KOPT-K1 (cell line): Measurements from ENCODE around the gene MORN2.

ENCODE experiments used
- H3K27ac ChIP-seq: fragments of 200-600 bp; sonication (generic); 2 replicates; pipeline ENCODE4 v1.5.1; 2016; ENCODE audit warnings: antibody characterized with exemption, mild to moderate bottlenecking, low read depth, low read length; ENCODE audit not compliant: poor library complexity, severe bottlenecking
- H3K36me3 ChIP-seq: fragments of 200-600 bp; sonication (generic); 2 replicates; pipeline ENCODE4 v1.5.1; 2017; ENCODE audit warnings: antibody characterized with exemption, mild to moderate bottlenecking, low read length, moderate library complexity; ENCODE audit not compliant: insufficient read depth
- H3K9me3 ChIP-seq: fragments of 200-600 bp; sonication (generic); 2 replicates; pipeline ENCODE4 v1.5.1; 2017; ENCODE audit warnings: antibody characterized with exemption, low read length, mild to moderate bottlenecking; ENCODE audit not compliant: insufficient read depth, poor library complexity, severe bottlenecking

Gene MORN2

GRCh38 chr2:38911191-38911590, 35.4 kb downstream of the MORN2 start:
- H3K9me3 ChIP-seq = no peaks in the 10 kb centered on the region

GRCh38 chr2:38912619-38913018, 36.8 kb downstream of the MORN2 start:
- Histone ChIP-seq H3K27ac (no peak overlapping the region), H3K36me3 (no peaks in the 10 kb centered on the region), H3K9me3 (no peaks in the 10 kb centered on the region)

More at GRCh38 chr2:38911191-38911590, 35.4 kb downstream of the MORN2 start:
- no peaks in the 10 kb centered on the region for H3K36me3 ChIP-seq
- no peak overlapping the region for H3K27ac ChIP-seq

- no peak overlapping the region for H3K27ac ChIP-seq
- no peaks in the 10 kb centered on the region for H3K36me3 ChIP-seq
- H3K9me3 ChIP-seq = no peaks in the 10 kb centered on the region
These were observed 46.6 kb downstream of the MORN2 start for GRCh38 chr2:38922389-38922788.

- H3K9me3 ChIP-seq = no peaks in the 10 kb centered on the region
- H3K36me3 ChIP-seq = no peaks in the 10 kb centered on the region
- no peak overlapping the region for H3K27ac ChIP-seq
These were observed 47.1 kb downstream of the MORN2 start for GRCh38 chr2:38922902-38923301.

- Histone ChIP-seq H3K9me3 (no peaks in the 10 kb centered on the region), H3K36me3 (no peaks in the 10 kb centered on the region), H3K27ac (no peak overlapping the region)
These were observed 50.2 kb downstream of the MORN2 start for GRCh38 chr2:38925982-38926381.

- Histone ChIP-seq H3K27ac (no peak overlapping the region), H3K36me3 (no peaks in the 10 kb centered on the region), H3K9me3 (no peaks in the 10 kb centered on the region)
These were observed 54.8 kb downstream of the MORN2 start for GRCh38 chr2:38930600-38930999.
